ENCODE results near the gene ARFGAP1. TPM values are rescaled to one million over a fixed set of nuclear protein-coding genes. Genes with fewer than 3 reads are reported as not detected.
A peak's percentile ranks its signal among the peaks of the same experiment; 100 is the strongest.

The ARFGAP1 gene
- total RNA-seq, 5 donors from 2014 or later (not counting 1 experiment from before 2014, with no cell fraction given) = 109 to 129 (median 122) TPM

GRCh38 chr20:63226042-63226943, 46.3 kb upstream of the ARFGAP1 start:
- no peak overlapping the region for H3K27ac ChIP-seq (ENCODE audit: low read length)
- peaks cover 10 to 44% of the 10 kb centered on the region in 2 experiments for H3K27me3 ChIP-seq (replicated peaks in 1 of 2; ENCODE audit: control insufficient read depth in 2 of 2, extremely low read depth in 1 of 2, insufficient read depth in 2 of 2, low read length in 1 of 2)
- Mint-ChIP-seq H3K27ac (no peak overlapping the region), H3K9me3 (no peaks in the 10 kb centered on the region), H3K36me3 (no peaks in the 10 kb centered on the region), H3K27me3 (peaks cover 21 to 24% of the 10 kb centered on the region in 2 donors), H3K4me3 (no peak overlapping the region), H3K4me1 (peaks cover 0 to 4% (median 0%) of the 10 kb centered on the region in 3 donors)
- ChIA-PET CTCF (interaction anchor here in 1 of 2 donors (0.7 kb wide), 1 partner anchor 623 kb away, joined by 3 read pairs; no protein-coding TSS in a partner anchor), POLR2A (no interaction called here)
- H3K9me3 ChIP-seq = no peaks in the 10 kb centered on the region
- no peak overlapping the region for H3K4me3 ChIP-seq (ENCODE audit: control insufficient read depth in 1 of 2, extremely low read depth in 1 of 2, low read length in 1 of 2)
- WGBS (ENCODE audit: insufficient coverage) = 88% methylated on average over 12 of the region's 19 CpGs
- ATAC-seq (replicated peaks in 1 of 4) (no peak), DNase-seq (no peak)
- H3K4me1 ChIP-seq (ENCODE audit: control insufficient read depth in 1 of 2, extremely low read depth in 1 of 2, insufficient read depth in 2 of 2, low read length in 2 of 2) = peaks cover 0 to 2% of the 10 kb centered on the region in 2 experiments
- H3K36me3 ChIP-seq (ENCODE audit: control insufficient read depth in 2 of 2, extremely low read depth in 1 of 2, insufficient read depth in 1 of 2, low read length in 1 of 2) = no peaks in the 10 kb centered on the region

DNA sequence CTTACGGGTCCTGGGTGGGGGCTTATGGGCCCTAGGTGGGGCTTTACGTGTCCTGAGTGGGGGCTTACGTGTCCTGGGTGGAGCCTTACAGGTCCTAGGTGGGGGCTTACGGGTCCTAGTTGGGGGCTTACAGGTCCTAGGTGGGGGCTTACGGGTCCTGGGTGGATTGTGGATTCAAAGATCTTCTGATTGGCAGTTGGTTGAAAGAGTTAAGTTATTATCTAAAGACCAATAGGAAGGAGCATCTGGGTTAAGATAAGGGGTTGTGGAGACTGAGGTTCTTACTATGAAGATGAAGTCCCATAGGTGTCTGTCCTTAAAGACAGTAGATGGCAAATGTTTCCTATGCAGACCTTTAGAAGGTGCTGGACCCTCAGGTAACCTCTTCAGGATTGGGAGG, 45.4 kb upstream of the ARFGAP1 start:
- no peak overlapping the region for H3K27ac Mint-ChIP-seq
- Histone ChIP-seq H3K27me3 (replicated peaks in 1 of 2; ENCODE audit: control insufficient read depth in 2 of 2, extremely low read depth in 1 of 2, insufficient read depth in 2 of 2, low read length in 1 of 2) (peaks cover 10 to 47% of the 10 kb centered on the region in 2 experiments), H3K4me3 (ENCODE audit: control insufficient read depth in 1 of 2, extremely low read depth in 1 of 2, low read length in 1 of 2) (no peak overlapping the region), H3K36me3 (ENCODE audit: control insufficient read depth in 2 of 2, extremely low read depth in 1 of 2, insufficient read depth in 1 of 2, low read length in 1 of 2) (no peaks in the 10 kb centered on the region), H3K9me3 (no peaks in the 10 kb centered on the region), H3K27ac (ENCODE audit: low read length) (no peak overlapping the region), H3K4me1 (ENCODE audit: control insufficient read depth in 1 of 2, extremely low read depth in 1 of 2, insufficient read depth in 2 of 2, low read length in 2 of 2) (peaks cover 0 to 2% of the 10 kb centered on the region in 2 experiments)
- POLR2A ChIA-PET = no interaction called here
- no peaks in the 10 kb centered on the region for H3K9me3 Mint-ChIP-seq
- WGBS (ENCODE audit: insufficient coverage) = 94% methylated on average over 2 of the region's 5 CpGs
- H3K36me3 Mint-ChIP-seq = no peaks in the 10 kb centered on the region
- peaks cover 31 to 34% of the 10 kb centered on the region in 2 donors for H3K27me3 Mint-ChIP-seq
- peaks cover 0 to 4% (median 0%) of the 10 kb centered on the region in 3 donors for H3K4me1 Mint-ChIP-seq
- no peak for DNase-seq
- H3K4me3 Mint-ChIP-seq = no peak overlapping the region
- no peak for ATAC-seq (replicated peaks in 1 of 4)
- CTCF ChIA-PET = interaction anchor here in 1 of 2 donors (0.7 kb wide), 1 partner anchor 624 kb away, joined by 3 read pairs; no protein-coding TSS in a partner anchor

DNA sequence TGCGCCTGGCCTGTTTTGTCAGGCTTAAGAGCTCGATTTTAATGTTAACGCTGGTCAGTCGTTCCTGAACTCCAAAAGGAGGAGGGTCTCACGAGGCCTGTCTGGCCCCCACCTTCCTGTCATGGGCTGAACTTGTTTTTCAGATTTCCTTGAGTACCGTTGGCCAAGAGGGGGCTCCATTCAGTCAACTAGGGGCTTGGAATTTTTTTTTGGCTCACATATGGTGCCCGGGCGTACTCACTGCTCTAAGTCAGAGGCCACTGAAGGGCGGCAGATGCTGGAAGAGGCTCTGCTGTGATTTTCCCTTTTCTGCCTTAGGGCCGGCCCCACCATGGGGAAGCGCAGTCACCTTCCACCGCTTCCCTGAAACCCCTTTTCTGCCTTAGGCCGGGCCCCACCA, 43.8 kb upstream of the ARFGAP1 start:
- Mint-ChIP-seq H3K27ac (no peak overlapping the region), H3K36me3 (no peaks in the 10 kb centered on the region), H3K9me3 (no peaks in the 10 kb centered on the region), H3K4me3 (no peak overlapping the region), H3K27me3 (peaks cover 34 to 44% of the 10 kb centered on the region in 2 donors), H3K4me1 (peaks cover 0 to 4% (median 0%) of the 10 kb centered on the region in 3 donors)
- ChIA-PET POLR2A (no interaction called here), CTCF (no interaction called here)
- WGBS (ENCODE audit: insufficient coverage) = 54% methylated on average over 12 of the region's 13 CpGs
- Histone ChIP-seq H3K4me3 (ENCODE audit: control insufficient read depth in 1 of 2, extremely low read depth in 1 of 2, low read length in 1 of 2) (no peak overlapping the region), H3K4me1 (ENCODE audit: control insufficient read depth in 1 of 2, extremely low read depth in 1 of 2, insufficient read depth in 2 of 2, low read length in 2 of 2) (peaks cover 0 to 2% of the 10 kb centered on the region in 2 experiments), H3K27ac (ENCODE audit: low read length) (no peak overlapping the region), H3K9me3 (no peaks in the 10 kb centered on the region), H3K36me3 (ENCODE audit: control insufficient read depth in 2 of 2, extremely low read depth in 1 of 2, insufficient read depth in 1 of 2, low read length in 1 of 2) (no peaks in the 10 kb centered on the region), H3K27me3 (replicated peaks in 1 of 2; ENCODE audit: control insufficient read depth in 2 of 2, extremely low read depth in 1 of 2, insufficient read depth in 2 of 2, low read length in 1 of 2) (peaks cover 10 to 55% of the 10 kb centered on the region in 2 experiments)
- ATAC-seq (replicated peaks in 1 of 4) (no peak), DNase-seq (no peak)

DNA sequence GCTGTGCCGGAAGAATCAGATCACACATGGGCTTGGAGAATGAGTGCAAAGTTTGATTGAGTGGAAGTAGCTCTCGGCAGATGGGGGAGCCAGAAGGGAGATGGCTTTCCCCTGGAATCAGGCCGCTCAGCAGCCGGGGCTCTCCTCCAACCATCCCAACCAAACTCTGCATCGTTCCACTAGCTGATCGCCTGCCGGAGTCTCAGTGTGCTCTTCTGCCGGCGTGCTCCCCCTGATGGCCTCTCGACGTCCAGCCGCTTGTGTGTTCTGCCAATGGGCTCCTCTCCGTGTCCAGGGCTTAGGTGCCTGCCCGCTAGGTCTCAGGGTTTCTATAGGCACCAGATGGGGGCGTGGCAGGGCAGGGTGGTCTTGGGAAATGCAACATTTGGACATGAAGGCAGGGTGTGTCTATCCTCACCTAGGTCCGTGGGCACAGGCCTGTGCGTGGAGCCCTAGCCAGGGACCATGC, 41.8 kb upstream of the ARFGAP1 start:
- CTCF ChIA-PET = no interaction called here
- ATAC-seq (replicated peaks in 1 of 4) = no peak

GRCh38 chr20:63232235-63233060, 40.2 kb upstream of the ARFGAP1 start:
- Histone ChIP-seq H3K27ac (ENCODE audit: low read length) (no peak overlapping the region), H3K4me3 (ENCODE audit: control insufficient read depth in 1 of 2, extremely low read depth in 1 of 2, low read length in 1 of 2) (no peak overlapping the region), H3K36me3 (ENCODE audit: control insufficient read depth in 2 of 2, extremely low read depth in 1 of 2, insufficient read depth in 1 of 2, low read length in 1 of 2) (no peaks in the 10 kb centered on the region), H3K27me3 (replicated peaks in 1 of 2; ENCODE audit: control insufficient read depth in 2 of 2, extremely low read depth in 1 of 2, insufficient read depth in 2 of 2, low read length in 1 of 2) (peaks cover 10 to 61% of the 10 kb centered on the region in 2 experiments), H3K4me1 (ENCODE audit: control insufficient read depth in 1 of 2, extremely low read depth in 1 of 2, insufficient read depth in 2 of 2, low read length in 2 of 2) (peaks cover 0 to 20% of the 10 kb centered on the region in 2 experiments), H3K9me3 (no peaks in the 10 kb centered on the region)
- Mint-ChIP-seq H3K4me1 (peaks cover 3 to 9% (median 4%) of the 10 kb centered on the region in 3 donors), H3K4me3 (no peak overlapping the region), H3K9me3 (no peaks in the 10 kb centered on the region), H3K27me3 (peaks cover 34 to 47% of the 10 kb centered on the region in 2 donors), H3K36me3 (no peaks in the 10 kb centered on the region), H3K27ac (no peak overlapping the region)
- WGBS (ENCODE audit: insufficient coverage) = 63% methylated on average over 8 of the region's 18 CpGs
- ATAC-seq (replicated peaks in 1 of 4) = no peak
- ChIA-PET POLR2A (no interaction called here), CTCF (interaction anchor here (1.0 to 1.5 kb wide), 2 partner anchors 9 kb away, joined by 3 to 4 read pairs; no protein-coding TSS in a partner anchor)
- DNase-seq = no peak

More for the DNA sequence above, 41.8 kb upstream of the ARFGAP1 start:
- H3K9me3 ChIP-seq = no peaks in the 10 kb centered on the region
- no peaks in the 10 kb centered on the region for H3K36me3 ChIP-seq (ENCODE audit: control insufficient read depth in 2 of 2, extremely low read depth in 1 of 2, insufficient read depth in 1 of 2, low read length in 1 of 2)
- no peak overlapping the region for H3K27ac ChIP-seq (ENCODE audit: low read length)
- no peak overlapping the region for H3K4me3 ChIP-seq (ENCODE audit: control insufficient read depth in 1 of 2, extremely low read depth in 1 of 2, low read length in 1 of 2)
- H3K27me3 ChIP-seq (replicated peaks in 1 of 2; ENCODE audit: control insufficient read depth in 2 of 2, extremely low read depth in 1 of 2, insufficient read depth in 2 of 2, low read length in 1 of 2) = peaks cover 10 to 63% of the 10 kb centered on the region in 2 experiments
- Mint-ChIP-seq H3K27ac (no peak overlapping the region), H3K27me3 (peaks cover 34 to 46% of the 10 kb centered on the region in 2 donors), H3K9me3 (no peaks in the 10 kb centered on the region), H3K4me3 (no peak overlapping the region), H3K36me3 (no peaks in the 10 kb centered on the region), H3K4me1 (peaks cover 3 to 9% (median 4%) of the 10 kb centered on the region in 3 donors)
- peaks cover 0 to 18% of the 10 kb centered on the region in 2 experiments for H3K4me1 ChIP-seq (ENCODE audit: control insufficient read depth in 1 of 2, extremely low read depth in 1 of 2, insufficient read depth in 2 of 2, low read length in 2 of 2)
- peak in 1 of 35 experiments; percentile 29 for DNase-seq
- 24% methylated on average over 13 of the region's 17 CpGs for WGBS (ENCODE audit: insufficient coverage)
- POLR2A ChIA-PET = no interaction called here

GRCh38 chr20:63233061-63233344, 39.6 kb upstream of the ARFGAP1 start:
- Histone ChIP-seq H3K4me3 (ENCODE audit: control insufficient read depth in 1 of 2, extremely low read depth in 1 of 2, low read length in 1 of 2) (no peak overlapping the region), H3K9me3 (no peaks in the 10 kb centered on the region), H3K4me1 (ENCODE audit: control insufficient read depth in 1 of 2, extremely low read depth in 1 of 2, insufficient read depth in 2 of 2, low read length in 2 of 2) (peaks cover 0 to 20% of the 10 kb centered on the region in 2 experiments), H3K27ac (ENCODE audit: low read length) (no peak overlapping the region), H3K27me3 (replicated peaks in 1 of 2; ENCODE audit: control insufficient read depth in 2 of 2, extremely low read depth in 1 of 2, insufficient read depth in 2 of 2, low read length in 1 of 2) (peaks cover 10 to 61% of the 10 kb centered on the region in 2 experiments), H3K36me3 (ENCODE audit: control insufficient read depth in 2 of 2, extremely low read depth in 1 of 2, insufficient read depth in 1 of 2, low read length in 1 of 2) (no peaks in the 10 kb centered on the region)
- no peak for ATAC-seq (replicated peaks in 1 of 4)
- CTCF ChIA-PET = interaction anchor here (0.7 to 1.5 kb wide), 3 partner anchors 9 to 28 kb away, joined by 3 to 4 read pairs (median 3); no protein-coding TSS in a partner anchor
- Mint-ChIP-seq H3K27ac (no peak overlapping the region), H3K27me3 (peaks cover 34 to 47% of the 10 kb centered on the region in 2 donors), H3K4me3 (no peak overlapping the region), H3K9me3 (no peaks in the 10 kb centered on the region), H3K4me1 (peaks cover 3 to 9% (median 4%) of the 10 kb centered on the region in 3 donors), H3K36me3 (no peaks in the 10 kb centered on the region)
- WGBS (ENCODE audit: insufficient coverage) = no CpG with 5 or more reads among the region's 3 CpGs
- POLR2A ChIA-PET = no interaction called here
- no peak for DNase-seq

All from T-cell (primary cell).